Measurements from ENCODE around the gene EXT2. TPM values are rescaled to one million over a fixed set of nuclear protein-coding genes. Genes with fewer than 3 reads are reported as not detected.

Gene EXT2
- total RNA-seq, 1 experiment from 2014 or later = 42.9 TPM

DNA sequence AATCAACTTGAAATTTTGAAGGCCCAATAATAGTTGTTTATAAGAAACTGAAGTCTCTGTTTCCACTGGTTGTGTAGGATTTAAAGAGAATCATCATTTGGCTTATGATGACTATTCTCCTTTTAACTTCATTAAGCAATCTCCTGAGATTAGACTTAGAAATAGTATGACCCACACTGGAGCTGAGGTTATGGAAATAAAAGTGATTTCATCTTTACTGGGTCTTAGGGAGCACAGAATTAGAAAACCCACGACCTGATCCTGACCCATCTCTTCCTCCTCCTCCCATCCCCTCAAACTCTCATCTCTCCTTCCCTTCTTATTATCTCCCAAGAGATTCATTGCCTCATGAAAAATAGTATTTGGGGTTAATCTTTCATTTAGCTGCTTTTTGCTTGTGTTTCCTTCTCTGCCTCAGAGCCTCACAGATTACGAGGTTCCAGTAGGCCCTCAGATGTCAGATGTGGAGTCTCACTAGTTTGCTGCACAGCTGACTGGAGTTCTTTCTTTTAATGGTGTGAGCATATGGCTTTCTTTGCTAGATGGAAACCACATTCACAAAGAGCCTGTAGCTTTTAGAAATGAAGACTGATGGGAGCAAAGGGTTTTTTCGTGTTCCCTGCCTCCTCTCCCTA is 129.5 kb downstream of the EXT2 start:
- Mint-ChIP-seq H3K27ac (no peak overlapping the region), H3K4me3 (no peak overlapping the region)
- no peaks in the 10 kb centered on the region for H3K79me2 ChIP-seq (ENCODE audit: insufficient read depth, low read length)

More for the DNA sequence above, 129.5 kb downstream of the EXT2 start:
- H4K8ac ChIP-seq (replicated peaks; ENCODE audit: insufficient read length, low read depth, low read length) = no peak overlapping the region
- Mint-ChIP-seq H3K27me3 (ENCODE audit: low read depth) (no peaks in the 10 kb centered on the region), H3K36me3 (ENCODE audit: insufficient read depth in 1 of 3, low read depth in 3 of 3) (no peaks in the 10 kb centered on the region), H3K4me1 (no peaks in the 10 kb centered on the region), H3K9me3 (no peaks in the 10 kb centered on the region)
- H2AK5ac ChIP-seq (ENCODE audit: insufficient read length, low read length) = no peak overlapping the region
- no peak overlapping the region for H3K14ac ChIP-seq (ENCODE audit: insufficient read depth, low read length)
- no peak overlapping the region for H2BK20ac ChIP-seq (ENCODE audit: low read depth, low read length, poor library complexity, severe bottlenecking)
- H2BK5ac ChIP-seq (ENCODE audit: insufficient read length, low read length) = no peak overlapping the region
- H2BK15ac ChIP-seq (ENCODE audit: low read depth, low read length) = no peak overlapping the region
- no peak overlapping the region for H3K23ac ChIP-seq (ENCODE audit: insufficient read length, low read depth, low read length)
- H3K4ac ChIP-seq (ENCODE audit: low read depth, low read length) = no peak overlapping the region
- no peaks in the 10 kb centered on the region for H3K23me2 ChIP-seq (ENCODE audit: insufficient read length, low read depth, low read length, poor library complexity, severe bottlenecking)
- no peak overlapping the region for H2AFZ ChIP-seq (ENCODE audit: low read length)
- H3K27ac ChIP-seq (ENCODE audit: insufficient read length, low read depth, low read length) = no peak overlapping the region
- H2BK120ac ChIP-seq (ENCODE audit: low read depth, low read length, poor library complexity, severe bottlenecking) = no peak overlapping the region
- H2BK12ac ChIP-seq (ENCODE audit: insufficient read length, low read depth, low read length) = no peak overlapping the region
- H3K9ac ChIP-seq (ENCODE audit: extremely low read depth, insufficient read length, low read length) = no peak overlapping the region
- no peaks in the 10 kb centered on the region for H3K79me1 ChIP-seq (ENCODE audit: insufficient read depth, low read depth, low read length, poor library complexity, severe bottlenecking)
- TF ChIP-seq, protein P1, sequence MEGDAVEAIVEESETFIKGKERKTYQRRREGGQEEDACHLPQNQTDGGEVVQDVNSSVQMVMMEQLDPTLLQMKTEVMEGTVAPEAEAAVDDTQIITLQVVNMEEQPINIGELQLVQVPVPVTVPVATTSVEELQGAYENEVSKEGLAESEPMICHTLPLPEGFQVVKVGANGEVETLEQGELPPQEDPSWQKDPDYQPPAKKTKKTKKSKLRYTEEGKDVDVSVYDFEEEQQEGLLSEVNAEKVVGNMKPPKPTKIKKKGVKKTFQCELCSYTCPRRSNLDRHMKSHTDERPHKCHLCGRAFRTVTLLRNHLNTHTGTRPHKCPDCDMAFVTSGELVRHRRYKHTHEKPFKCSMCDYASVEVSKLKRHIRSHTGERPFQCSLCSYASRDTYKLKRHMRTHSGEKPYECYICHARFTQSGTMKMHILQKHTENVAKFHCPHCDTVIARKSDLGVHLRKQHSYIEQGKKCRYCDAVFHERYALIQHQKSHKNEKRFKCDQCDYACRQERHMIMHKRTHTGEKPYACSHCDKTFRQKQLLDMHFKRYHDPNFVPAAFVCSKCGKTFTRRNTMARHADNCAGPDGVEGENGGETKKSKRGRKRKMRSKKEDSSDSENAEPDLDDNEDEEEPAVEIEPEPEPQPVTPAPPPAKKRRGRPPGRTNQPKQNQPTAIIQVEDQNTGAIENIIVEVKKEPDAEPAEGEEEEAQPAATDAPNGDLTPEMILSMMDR (conservative IDR thresholded peaks at IDR 0.05) = no peak
- no peaks in the 10 kb centered on the region for H4K20me1 ChIP-seq (ENCODE audit: control insufficient read depth, insufficient read depth, insufficient read length)
- H3T11ph ChIP-seq (ENCODE audit: low read length) = no peak overlapping the region
- no peak overlapping the region for H3K4me2 ChIP-seq (ENCODE audit: insufficient read depth, insufficient read length, low read length)
- no peak overlapping the region for H4K91ac ChIP-seq (ENCODE audit: insufficient read length, low read depth, low read length)
- H3K4me1 ChIP-seq (ENCODE audit: insufficient read depth, low read length) = no peaks in the 10 kb centered on the region
- no peaks in the 10 kb centered on the region for H3K27me3 ChIP-seq (ENCODE audit: insufficient read depth, low read length)
- DNase-seq = no peak
- no peak overlapping the region for H3K56ac ChIP-seq (ENCODE audit: insufficient read length, low read depth, low read length)
- H3K18ac ChIP-seq (ENCODE audit: insufficient read length, low read depth, low read length) = no peak overlapping the region
- H3K9me3 ChIP-seq (ENCODE audit: control insufficient read depth, low read depth, low read length) = no peaks in the 10 kb centered on the region
- no peak overlapping the region for H4K5ac ChIP-seq (ENCODE audit: insufficient read length, low read depth, low read length)
- WGBS (ENCODE audit: extremely low coverage, insufficient read length, low lambda C conversion rate) = no CpG with 5 or more reads among the region's 3 CpGs
